ENCODE results near the gene ACO1.

GRCh38 chr9:32360983-32361673 lies 23.3 kb upstream of the ACO1 start:
- TF ChIP-seq EZH2 (IDR thresholded peaks at IDR 0.05; ENCODE audit: insufficient read depth, poor library complexity, severe bottlenecking), result no peak
- no peak for TF ChIP-seq EZH2phosphoT487 (IDR thresholded peaks at IDR 0.05; ENCODE audit: insufficient read depth, low read depth)

Data from GM23248 (cell line).